Thyroid gland (tissue), 4 donors: ENCODE measurements around the gene CFAP99.

Source experiments
- POLR2A ChIP-seq, 2 donors: fragments of 450-650 bp; IDR thresholded peaks; one replicate each; pipeline ENCODE4 v1.6.1; 2017; ENCODE audit warnings: antibody characterized with exemption in 2 of 2, mild to moderate bottlenecking in 2 of 2, moderate library complexity in 1 of 2
- TF ChIP-seq, protein P1 (sequence below), 6 experiments: fragments of 200-600 bp in 3 of 6; fragments of 450-650 bp in 3 of 6; sonication (generic) in 3 of 6; IDR thresholded peaks; one replicate each; pipeline ENCODE4 v1.5.1; 2016 to 2019; ENCODE audit warnings: antibody characterized with exemption in 6 of 6, mild to moderate bottlenecking in 2 of 6, inconsistent platforms in 1 of 6, moderate library complexity in 1 of 6

DNA sequence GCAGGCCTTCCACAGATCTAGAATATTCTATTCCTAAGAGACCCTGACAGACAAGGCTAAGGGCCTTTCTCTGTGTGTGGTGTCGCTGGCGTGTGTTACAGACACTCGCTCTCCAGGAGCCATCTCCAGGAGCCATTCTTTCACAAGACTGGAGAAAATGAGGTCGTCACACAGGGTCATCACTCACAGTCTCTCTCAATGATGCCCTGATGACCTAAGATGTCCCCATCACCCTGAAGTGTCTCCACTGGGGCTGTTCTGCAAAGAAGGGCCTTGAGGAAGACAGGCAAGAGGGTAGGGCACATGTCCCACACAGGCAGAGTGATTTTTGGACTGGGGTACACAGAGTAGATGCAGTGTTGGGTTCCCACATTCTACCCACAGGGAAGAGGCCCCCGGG is 35.0 kb upstream of the CFAP99 start:
- TF ChIP-seq, protein P1, sequence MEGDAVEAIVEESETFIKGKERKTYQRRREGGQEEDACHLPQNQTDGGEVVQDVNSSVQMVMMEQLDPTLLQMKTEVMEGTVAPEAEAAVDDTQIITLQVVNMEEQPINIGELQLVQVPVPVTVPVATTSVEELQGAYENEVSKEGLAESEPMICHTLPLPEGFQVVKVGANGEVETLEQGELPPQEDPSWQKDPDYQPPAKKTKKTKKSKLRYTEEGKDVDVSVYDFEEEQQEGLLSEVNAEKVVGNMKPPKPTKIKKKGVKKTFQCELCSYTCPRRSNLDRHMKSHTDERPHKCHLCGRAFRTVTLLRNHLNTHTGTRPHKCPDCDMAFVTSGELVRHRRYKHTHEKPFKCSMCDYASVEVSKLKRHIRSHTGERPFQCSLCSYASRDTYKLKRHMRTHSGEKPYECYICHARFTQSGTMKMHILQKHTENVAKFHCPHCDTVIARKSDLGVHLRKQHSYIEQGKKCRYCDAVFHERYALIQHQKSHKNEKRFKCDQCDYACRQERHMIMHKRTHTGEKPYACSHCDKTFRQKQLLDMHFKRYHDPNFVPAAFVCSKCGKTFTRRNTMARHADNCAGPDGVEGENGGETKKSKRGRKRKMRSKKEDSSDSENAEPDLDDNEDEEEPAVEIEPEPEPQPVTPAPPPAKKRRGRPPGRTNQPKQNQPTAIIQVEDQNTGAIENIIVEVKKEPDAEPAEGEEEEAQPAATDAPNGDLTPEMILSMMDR (IDR thresholded peaks at IDR 0.05) = no peak
- no peak for TF ChIP-seq POLR2A (IDR thresholded peaks at IDR 0.05)
